ENCODE measurements around the gene UBALD1. TPM values are rescaled to one million over a fixed set of nuclear protein-coding genes. Genes with fewer than 3 reads are reported as not detected.

UBALD1 gene
- polyA plus RNA-seq, 3 donors, result 2.2 to 19.2 (median 2.8) TPM

DNA sequence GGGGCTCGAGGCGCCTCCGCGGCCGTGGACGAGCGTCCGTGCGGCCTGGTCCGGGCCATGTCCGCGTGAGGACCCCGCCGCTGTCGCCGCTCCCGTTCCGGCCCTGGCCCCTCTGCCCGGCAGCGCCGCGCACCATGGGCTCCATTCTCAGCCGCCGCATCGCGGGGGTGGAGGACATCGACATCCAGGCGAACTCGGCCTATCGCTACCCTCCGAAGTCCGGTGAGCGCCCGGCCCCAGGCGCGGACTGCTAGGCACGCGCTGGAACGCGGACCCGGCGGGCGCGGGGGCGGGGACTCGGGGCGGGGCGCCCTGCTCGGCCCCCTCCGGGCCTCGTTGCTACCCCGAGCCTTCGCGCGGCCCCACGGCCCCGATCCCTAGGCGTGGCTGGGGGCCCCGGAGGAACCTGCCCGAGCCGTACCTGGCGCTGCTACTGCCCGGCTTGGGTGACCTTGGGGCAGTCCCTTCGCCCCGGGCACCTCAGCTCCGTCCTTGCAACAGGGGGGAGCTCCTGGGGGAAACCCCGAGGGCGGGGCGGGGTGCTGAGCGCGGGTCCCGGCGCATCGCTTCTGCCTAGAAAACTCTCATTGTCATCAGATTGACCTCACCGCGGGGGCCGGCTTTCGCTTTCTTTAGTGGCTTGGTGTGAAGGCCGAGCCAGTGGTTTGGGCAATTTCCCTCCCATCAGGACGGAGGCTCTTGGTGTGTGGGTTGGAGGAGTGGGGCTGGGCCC, 10.3 kb upstream of the UBALD1 start:
- under 1% methylated on average over 72 of the region's 80 CpGs for WGBS (ENCODE audit: insufficient coverage)
- H3K4me3 Mint-ChIP-seq, result peak overlapping the region; percentile 100

More for the DNA sequence above, 10.3 kb upstream of the UBALD1 start:
- H4K20me1 ChIP-seq (ENCODE audit: insufficient read depth, low read length), result peaks cover 41% of the 10 kb centered on the region
- H3K36me3 ChIP-seq (replicated peaks in 1 of 2; ENCODE audit: control insufficient read depth in 1 of 2, insufficient read depth in 2 of 2, low read length in 2 of 2), result peaks cover 0 to 8% of the 10 kb centered on the region in 2 donors
- peak overlapping the region; percentile 85 for H3K4me2 ChIP-seq (replicated peaks; ENCODE audit: extremely low read depth, low read length, poor library complexity, severe bottlenecking)
- H3K27me3 Mint-ChIP-seq (ENCODE audit: low read depth in 3 of 3), result no peaks in the 10 kb centered on the region
- H3K27me3 ChIP-seq (ENCODE audit: control insufficient read depth in 2 of 2, insufficient read depth in 2 of 2, low read length in 2 of 2), result no peaks in the 10 kb centered on the region
- peak overlapping the region; percentile 100 for H3K9ac ChIP-seq (ENCODE audit: insufficient read depth, low read length, poor library complexity, severe bottlenecking)
- peak overlapping the region; percentile 99 to 100 (median 100) for H3K27ac Mint-ChIP-seq
- H3K4me1 Mint-ChIP-seq, result peaks cover 51% of the 10 kb centered on the region
- H2AFZ ChIP-seq (ENCODE audit: insufficient read depth, low read depth, low read length, poor library complexity, severe bottlenecking), result peak overlapping the region; percentile 65
- H3K9me3 ChIP-seq (replicated peaks in 1 of 2; ENCODE audit: control insufficient read depth in 1 of 2, insufficient read depth in 1 of 2, low read length in 2 of 2), result no peaks in the 10 kb centered on the region
- TF ChIP-seq, protein P1, sequence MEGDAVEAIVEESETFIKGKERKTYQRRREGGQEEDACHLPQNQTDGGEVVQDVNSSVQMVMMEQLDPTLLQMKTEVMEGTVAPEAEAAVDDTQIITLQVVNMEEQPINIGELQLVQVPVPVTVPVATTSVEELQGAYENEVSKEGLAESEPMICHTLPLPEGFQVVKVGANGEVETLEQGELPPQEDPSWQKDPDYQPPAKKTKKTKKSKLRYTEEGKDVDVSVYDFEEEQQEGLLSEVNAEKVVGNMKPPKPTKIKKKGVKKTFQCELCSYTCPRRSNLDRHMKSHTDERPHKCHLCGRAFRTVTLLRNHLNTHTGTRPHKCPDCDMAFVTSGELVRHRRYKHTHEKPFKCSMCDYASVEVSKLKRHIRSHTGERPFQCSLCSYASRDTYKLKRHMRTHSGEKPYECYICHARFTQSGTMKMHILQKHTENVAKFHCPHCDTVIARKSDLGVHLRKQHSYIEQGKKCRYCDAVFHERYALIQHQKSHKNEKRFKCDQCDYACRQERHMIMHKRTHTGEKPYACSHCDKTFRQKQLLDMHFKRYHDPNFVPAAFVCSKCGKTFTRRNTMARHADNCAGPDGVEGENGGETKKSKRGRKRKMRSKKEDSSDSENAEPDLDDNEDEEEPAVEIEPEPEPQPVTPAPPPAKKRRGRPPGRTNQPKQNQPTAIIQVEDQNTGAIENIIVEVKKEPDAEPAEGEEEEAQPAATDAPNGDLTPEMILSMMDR (IDR thresholded peaks at IDR 0.05), result no peak
- DNase-seq, result peak; percentile 78 to 92 (median 84)
- H3K27ac ChIP-seq (ENCODE audit: low read depth in 1 of 2, low read length in 2 of 2), result peak overlapping the region; percentile 94 to 98
- peak overlapping the region; percentile 61 to 96 (median 87) for H3K4me3 ChIP-seq (replicated peaks in 1 of 3; ENCODE audit: low read depth in 2 of 3, low read length in 3 of 3)
- peaks cover 38 to 51% of the 10 kb centered on the region in 2 donors for H3K4me1 ChIP-seq (ENCODE audit: control insufficient read depth in 1 of 2, insufficient read depth in 2 of 2, low read length in 2 of 2)
- H3K79me2 ChIP-seq (ENCODE audit: insufficient read depth, low read length), result peaks cover 54% of the 10 kb centered on the region
- intact Hi-C loops (cut with micrococcal nuclease), result loop anchor here (1.0 to 10.0 kb wide), 5 partner anchors 9 to 150 kb away; partner anchors contain the start of genes HMOX2 (in 1 of the 2), NMRAL1 (in 1 of the 2) and NUDT16L1 (in 1 of the 2)
- H3K36me3 Mint-ChIP-seq, result peaks cover 4 to 16% of the 10 kb centered on the region in 2 donors
- no peaks in the 10 kb centered on the region for H3K9me3 Mint-ChIP-seq

Measured in CD14-positive monocyte (primary cell).